Upper lobe of left lung (tissue), 6 donors: Measurements from ENCODE around the gene GALNT2. TPM values are rescaled to one million over a fixed set of nuclear protein-coding genes. Genes with fewer than 3 reads are reported as not detected.
A peak's percentile ranks its signal among the peaks of the same experiment; 100 is the strongest.

Experiments
- ATAC-seq, 2 donors: fragments of 200-7000 bp; cut with Tn5 transposase; one replicate each; pipeline ENCODE4 v1.9.1; 2022; ENCODE audit warnings: mild to moderate bottlenecking in 2 of 2, moderate library complexity in 2 of 2; ENCODE audit not compliant: low FRiP score in 2 of 2
- DNase-seq, 2 donors: peaks; one replicate each; pipeline ENCODE4 v3.0.0-alpha.2; 2019 to 2020
- H3K27ac ChIP-seq, 4 donors: fragments of 200-600 bp; sonication (generic); one replicate each; pipeline ENCODE4 v1.5.1; 2016 to 2019
- H3K27me3 ChIP-seq, 4 donors: fragments of 200-600 bp; sonication (generic); one replicate each; pipeline ENCODE4 v1.5.1; 2017 to 2019
- H3K36me3 ChIP-seq, 4 donors: fragments of 200-600 bp; sonication (generic); one replicate each; pipeline ENCODE4 v1.5.1; 2016 to 2019
- H3K4me1 ChIP-seq, 4 donors: fragments of 200-600 bp; sonication (generic); one replicate each; pipeline ENCODE4 v1.5.1; 2018 to 2019
- H3K4me3 ChIP-seq, 4 donors: fragments of 200-600 bp; sonication (generic); one replicate each; pipeline ENCODE4 v1.5.1; 2017 to 2019; ENCODE audit warnings: mild to moderate bottlenecking in 2 of 4, moderate library complexity in 1 of 4
- H3K9me3 ChIP-seq, 4 donors: fragments of 200-600 bp; sonication (generic); one replicate each; pipeline ENCODE4 v1.5.1; 2018 to 2019
- EP300 ChIP-seq, 4 donors: sonication (generic); formaldehyde crosslinking; IDR thresholded peaks; one replicate each; pipeline ENCODE4 v1.5.1; 2017; ENCODE audit warnings: antibody characterized with exemption in 4 of 4, control low read depth in 2 of 4
- POLR2A ChIP-seq, 4 donors: fragments of 450-650 bp; IDR thresholded peaks; one replicate each; pipeline ENCODE4 v1.5.1; 2016 to 2017; ENCODE audit warnings: antibody characterized with exemption in 4 of 4, mild to moderate bottlenecking in 2 of 4
- POLR2AphosphoS5 ChIP-seq, 2 donors: sonication (generic); formaldehyde crosslinking; IDR thresholded peaks; one replicate each; pipeline ENCODE4 v1.5.1; 2017; ENCODE audit warnings: antibody characterized with exemption in 2 of 2
- WGBS, 2 donors: methylation state at CpG; one replicate each; pipeline ENCODE4 v1.1.5; 2017 to 2018; 5-methylcytosine and 5-hydroxymethylcytosine counted together
- total RNA-seq, 6 donors: library from RNA; depleted of rRNA in 4 of 6; stranded (reverse); fragments of >200 nt in 4 of 6; gene quantifications; one replicate each; pipeline versions ENCODE4 v1.1.0 to v1.2.1, GENCODE V29; 2016 to 2021
- TF ChIP-seq, protein P1 (sequence below), 6 experiments: fragments of 450-650 bp in 4 of 6; fragments of 200-600 bp in 2 of 6; sonication (generic) in 2 of 6; IDR thresholded peaks; one replicate each; pipeline ENCODE4 v1.5.1; 2016 to 2019; ENCODE audit warnings: antibody characterized with exemption in 6 of 6
- donor health status: DM: no; HTN: no; CAD: no; lungs with moderate emphysema.
- donor health status: DM: no; HTN: yes; CAD: no; lungs with severe emphysema.

Gene GALNT2
- total RNA-seq, 6 donors from 2014 or later = 51.3 to 62.3 (median 56.2) TPM

DNA sequence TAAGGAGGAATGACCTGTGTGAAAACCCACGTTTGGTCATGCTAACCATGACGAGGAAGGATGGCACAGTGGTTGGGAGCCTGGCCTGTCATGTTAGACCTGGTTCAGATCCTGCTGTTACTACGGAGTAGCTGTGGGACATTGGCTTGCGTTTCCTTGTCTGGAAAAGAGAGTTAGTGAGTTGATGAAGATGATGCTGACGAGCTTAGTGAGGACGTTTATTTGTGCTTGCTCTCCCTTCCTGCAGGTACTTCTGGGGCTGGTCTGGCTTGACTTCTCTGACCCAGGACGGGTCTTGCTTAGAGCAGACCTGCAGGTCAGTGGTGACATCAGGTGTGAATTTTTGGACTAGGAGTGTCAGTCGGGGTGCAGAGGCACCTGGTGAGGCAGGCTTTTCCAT is 14.7 kb downstream of the GALNT2 start:
- TF ChIP-seq, protein P1, sequence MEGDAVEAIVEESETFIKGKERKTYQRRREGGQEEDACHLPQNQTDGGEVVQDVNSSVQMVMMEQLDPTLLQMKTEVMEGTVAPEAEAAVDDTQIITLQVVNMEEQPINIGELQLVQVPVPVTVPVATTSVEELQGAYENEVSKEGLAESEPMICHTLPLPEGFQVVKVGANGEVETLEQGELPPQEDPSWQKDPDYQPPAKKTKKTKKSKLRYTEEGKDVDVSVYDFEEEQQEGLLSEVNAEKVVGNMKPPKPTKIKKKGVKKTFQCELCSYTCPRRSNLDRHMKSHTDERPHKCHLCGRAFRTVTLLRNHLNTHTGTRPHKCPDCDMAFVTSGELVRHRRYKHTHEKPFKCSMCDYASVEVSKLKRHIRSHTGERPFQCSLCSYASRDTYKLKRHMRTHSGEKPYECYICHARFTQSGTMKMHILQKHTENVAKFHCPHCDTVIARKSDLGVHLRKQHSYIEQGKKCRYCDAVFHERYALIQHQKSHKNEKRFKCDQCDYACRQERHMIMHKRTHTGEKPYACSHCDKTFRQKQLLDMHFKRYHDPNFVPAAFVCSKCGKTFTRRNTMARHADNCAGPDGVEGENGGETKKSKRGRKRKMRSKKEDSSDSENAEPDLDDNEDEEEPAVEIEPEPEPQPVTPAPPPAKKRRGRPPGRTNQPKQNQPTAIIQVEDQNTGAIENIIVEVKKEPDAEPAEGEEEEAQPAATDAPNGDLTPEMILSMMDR (IDR thresholded peaks at IDR 0.05) = no peak
- no peak for TF ChIP-seq POLR2A (IDR thresholded peaks at IDR 0.05)
- no peak for TF ChIP-seq POLR2AphosphoS5 (IDR thresholded peaks at IDR 0.05)
- TF ChIP-seq EP300 (IDR thresholded peaks at IDR 0.05) = no peak
- WGBS, 2 donors = 88% methylated on average over 8 of the region's 8 CpGs
- Histone ChIP-seq H3K9me3 (peaks cover 0 to 4% (median 0%) of the 10 kb centered on the region in 4 donors), H3K4me3 (no peak overlapping the region), H3K27ac (no peak overlapping the region), H3K27me3 (no peaks in the 10 kb centered on the region), H3K4me1 (peaks cover 13 to 29% (median 18%) of the 10 kb centered on the region in 4 donors), H3K36me3 (peaks cover 0 to 3% (median 1%) of the 10 kb centered on the region in 4 donors)
- DNase-seq (no peak), ATAC-seq (no peak)

DNA sequence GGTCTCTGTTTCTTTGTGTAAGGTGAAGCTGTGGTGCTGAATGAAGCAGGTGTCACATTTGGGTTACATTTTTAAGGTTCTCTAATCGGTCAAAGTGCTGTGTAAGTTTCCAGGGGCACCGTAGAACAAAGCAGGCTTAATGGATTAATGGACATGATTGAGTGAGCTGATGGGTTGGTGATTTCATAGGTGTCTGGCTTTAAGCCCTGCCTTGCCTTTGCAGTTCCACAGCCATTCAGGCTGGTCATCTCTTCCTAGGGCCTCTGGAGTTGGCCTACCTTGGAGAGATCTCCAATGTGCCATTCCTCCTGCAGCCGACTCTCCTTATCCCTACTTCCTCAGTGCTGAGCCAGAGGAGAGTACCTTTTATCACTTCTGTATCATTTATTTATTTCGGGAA is 15.2 kb downstream of the GALNT2 start:
- ATAC-seq = no peak
- 91 to 96% methylated on average over 4 of the region's 4 CpGs for WGBS, 2 donors

DNA sequence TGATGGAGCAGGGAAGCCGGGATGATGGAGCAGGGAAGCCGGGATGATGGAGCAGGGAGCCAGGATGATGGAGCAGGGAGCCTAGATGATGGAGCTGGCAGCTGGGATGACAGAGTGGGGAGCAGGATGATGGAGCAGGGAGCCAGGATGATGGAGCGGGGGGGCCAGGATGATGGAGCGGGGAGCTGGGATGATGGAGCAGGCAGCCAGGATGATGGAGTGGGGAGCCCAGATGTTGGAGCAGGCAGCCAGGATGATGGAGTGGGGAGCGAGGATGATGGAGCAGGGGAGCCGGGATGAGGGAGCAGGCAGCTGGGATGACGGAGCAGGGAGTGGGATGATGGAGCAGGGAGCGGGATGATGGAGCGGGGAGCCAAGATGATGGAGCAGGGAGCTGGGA is 16.0 kb downstream of the GALNT2 start:
- DNase-seq (no peak), ATAC-seq (no peak)
- TF ChIP-seq EP300 (IDR thresholded peaks at IDR 0.05) = no peak
- no peak for TF ChIP-seq POLR2A (IDR thresholded peaks at IDR 0.05)
- no peak for TF ChIP-seq POLR2AphosphoS5 (IDR thresholded peaks at IDR 0.05)
- TF ChIP-seq, protein P1 (IDR thresholded peaks at IDR 0.05) = no peak
- peaks cover 0 to 3% (median 0%) of the 10 kb centered on the region in 4 donors for H3K36me3 ChIP-seq
- no peaks in the 10 kb centered on the region for H3K27me3 ChIP-seq
- H3K4me3 ChIP-seq = no peak overlapping the region
- peaks cover 13 to 42% (median 24%) of the 10 kb centered on the region in 4 donors for H3K4me1 ChIP-seq
- no peak overlapping the region for H3K27ac ChIP-seq
- peaks cover 0 to 4% (median 0%) of the 10 kb centered on the region in 4 donors for H3K9me3 ChIP-seq
- 93 to 95% methylated on average over 9 of the region's 9 CpGs for whole genome bisulfite sequencing, 2 donors

More for the DNA sequence above, 15.2 kb downstream of the GALNT2 start:
- H3K4me1 ChIP-seq = peaks cover 13 to 34% (median 20%) of the 10 kb centered on the region in 4 donors
- H3K27ac ChIP-seq = no peak overlapping the region
- no peaks in the 10 kb centered on the region for H3K27me3 ChIP-seq
- no peak for DNase-seq
- TF ChIP-seq POLR2AphosphoS5 (IDR thresholded peaks at IDR 0.05) = no peak
- no peak for TF ChIP-seq POLR2A (IDR thresholded peaks at IDR 0.05)
- no peak for TF ChIP-seq EP300 (IDR thresholded peaks at IDR 0.05)
- TF ChIP-seq, protein P1 (IDR thresholded peaks at IDR 0.05) = no peak
- no peak overlapping the region for H3K4me3 ChIP-seq
- H3K36me3 ChIP-seq = peaks cover 0 to 3% (median 0%) of the 10 kb centered on the region in 4 donors
- H3K9me3 ChIP-seq = peaks cover 0 to 4% (median 0%) of the 10 kb centered on the region in 4 donors

DNA sequence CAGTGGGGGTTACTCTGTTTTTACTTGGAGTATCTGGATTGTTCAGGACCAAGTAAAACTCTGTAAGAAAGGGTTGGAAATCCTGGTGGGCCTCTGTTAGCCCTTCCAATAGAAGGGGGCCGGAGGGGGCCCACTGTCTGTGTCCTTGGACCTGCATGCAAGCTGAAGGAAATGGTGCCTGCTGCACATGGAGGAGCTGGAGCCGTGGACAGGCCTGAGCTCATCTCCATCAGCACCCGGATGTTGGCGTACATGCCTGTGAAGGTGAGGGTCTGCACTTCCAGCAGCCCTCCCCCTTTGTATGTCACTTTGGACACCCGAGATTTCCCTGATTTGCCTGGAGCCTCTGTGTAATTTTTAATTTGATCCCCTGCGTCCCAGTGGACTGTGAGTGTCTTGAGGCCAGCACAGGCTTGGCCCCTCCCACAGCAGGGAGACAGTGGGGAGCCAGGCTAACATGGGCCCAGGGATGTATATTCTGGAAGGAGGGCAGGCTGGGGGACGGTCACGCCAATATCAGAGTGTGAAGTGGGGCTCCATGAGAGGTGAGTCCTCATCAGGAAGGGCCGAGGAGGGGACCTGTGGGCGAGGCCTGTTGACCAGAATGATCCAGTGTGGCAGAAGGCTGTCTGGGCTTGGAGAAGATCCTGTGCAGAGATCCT is 16.8 kb downstream of the GALNT2 start:
- peaks cover 0 to 4% (median 0%) of the 10 kb centered on the region in 4 donors for H3K9me3 ChIP-seq
- DNase-seq = no peak
- TF ChIP-seq POLR2A (IDR thresholded peaks at IDR 0.05) (no peak), EP300 (IDR thresholded peaks at IDR 0.05) (no peak), POLR2AphosphoS5 (IDR thresholded peaks at IDR 0.05) (no peak)
- TF ChIP-seq, protein P1 (IDR thresholded peaks at IDR 0.05) = no peak
- 91 to 95% methylated on average over 10 of the region's 10 CpGs for WGBS, 2 donors
- ATAC-seq = no peak
- peak overlapping the region in 2 of 4 donors; percentile 57 to 71 for H3K27ac ChIP-seq
- H3K36me3 ChIP-seq = peaks cover 0 to 3% (median 0%) of the 10 kb centered on the region in 4 donors
- no peak overlapping the region for H3K4me3 ChIP-seq
- H3K27me3 ChIP-seq = no peaks in the 10 kb centered on the region
- peaks cover 13 to 43% (median 25%) of the 10 kb centered on the region in 4 donors for H3K4me1 ChIP-seq
